K562 (cell line): ENCODE results near the gene UBALD2. TPM values are rescaled to one million over a fixed set of nuclear protein-coding genes. Genes with fewer than 3 reads are reported as not detected.
A peak's percentile ranks its signal among the peaks of the same experiment; 100 is the strongest.

Experiments
- ATAC-seq: fragments of 200-7000 bp; cut with Tn5 transposase; 3 replicates; pipeline ENCODE4 v1.9.1; 2020; ENCODE audit warnings: moderate library complexity
- BruUV-seq: library from RNA; stranded (reverse); fragments of 400-500 nt; replicated peaks from 2 replicates; lab custom pipeline; 2021; lab: Mats Ljungman, UMichigan
- CTCF ChIA-PET: fragments of 300-600 bp; formaldehyde crosslinking; extraction: SDS; loops from one replicate; lab custom pipeline; 2021; ENCODE audit warnings: low intra/inter-chr PET ratio; lab: Yijun Ruan, JAX
- POLR2A ChIA-PET: fragments of 300-600, 350-650 bp; sonication (Branson Sonifier 250); formaldehyde crosslinking; extraction: SDS; loops from one replicate; lab custom pipeline; 2021; ENCODE audit warnings: antibody characterized with exemption, inconsistent platforms; lab: Yijun Ruan, JAX
- DNase-seq, 4 experiments: peaks; one replicate each; pipeline versions ENCODE4 v3.0.0 to v3.0.0-alpha.2; 2011 to 2018; ENCODE audit warnings: low spot score in 3 of 4, mixed read lengths in 3 of 4; ENCODE audit errors: extremely low read depth in 1 of 4
- FAIRE-seq: peaks from 2 replicates; lab custom pipeline; 2011; peaks lifted over from hg19 to GRCh38; lab: Jason Lieb, UNC
- H2AFZ ChIP-seq: 2 replicates; pipeline ENCODE4 v1.6.0; 2011; ENCODE audit warnings: low read depth, low read length, control low read depth, inconsistent platforms
- H3K27ac ChIP-seq: fragments of 200-600 bp; 3 replicates; pipeline ENCODE4 v1.8.0; 2011; ENCODE audit warnings: low read depth, mild to moderate bottlenecking, control low read depth, inconsistent platforms, low read length, moderate library complexity, mixed read lengths; ENCODE audit errors: extremely low read depth
- H3K27me3 ChIP-seq, 2 experiments: fragments of 300-600 bp in 1 of 2; 2 replicates in 1 of 2; 3 replicates in 1 of 2; pipeline versions ENCODE4 v1.6.0 to v1.8.0; 2011; ENCODE audit warnings: inconsistent platforms in 2 of 2, low read length in 2 of 2, mild to moderate bottlenecking in 1 of 2, mixed read lengths in 1 of 2, moderate library complexity in 1 of 2; ENCODE audit not compliant: control insufficient read depth in 2 of 2, insufficient read depth in 2 of 2
- H3K36me3 ChIP-seq: fragments of 300-600 bp; 3 replicates; pipeline ENCODE4 v1.8.0; 2011; ENCODE audit warnings: mild to moderate bottlenecking, low read length, inconsistent platforms; ENCODE audit not compliant: control insufficient read depth, insufficient read depth
- H3K4me1 ChIP-seq, 2 experiments: fragments of 200-600 bp in 1 of 2; replicated peaks in 1 of 2; 2 replicates in 1 of 2; 3 replicates in 1 of 2; pipeline versions ENCODE4 v1.5.1 to v1.8.0; 2011; ENCODE audit warnings: inconsistent platforms in 2 of 2, low read length in 2 of 2, mild to moderate bottlenecking in 1 of 2, mixed read lengths in 1 of 2, moderate library complexity in 1 of 2; ENCODE audit not compliant: control insufficient read depth in 2 of 2, insufficient read depth in 2 of 2
- H3K4me2 ChIP-seq: 2 replicates; pipeline ENCODE4 v1.6.1; 2011; ENCODE audit warnings: low read length, control low read depth, inconsistent platforms, mixed read lengths; ENCODE audit not compliant: insufficient read depth
- H3K4me3 ChIP-seq: fragments of 200-600 bp; sonication (generic), shearing (Covaris generic); 2 replicates; pipeline ENCODE4 v1.5.1; 2016; ENCODE audit warnings: control low read depth, inconsistent platforms
- H3K79me2 ChIP-seq: fragments of 200-600 bp; 3 replicates; pipeline ENCODE4 v1.8.0; 2011; ENCODE audit warnings: low read length, inconsistent platforms; ENCODE audit not compliant: control insufficient read depth, insufficient read depth
- H3K9ac ChIP-seq, 2 experiments: 2 replicates each; pipeline versions ENCODE4 v1.6.0 to v1.6.1; 2011; ENCODE audit warnings: low read depth in 2 of 2, low read length in 2 of 2, control low read depth in 1 of 2, inconsistent platforms in 1 of 2, mild to moderate bottlenecking in 1 of 2, mixed read lengths in 1 of 2; ENCODE audit not compliant: insufficient read depth in 1 of 2
- H3K9me1 ChIP-seq: one replicate; pipeline ENCODE4 v1.6.0; 2011; ENCODE audit warnings: inconsistent platforms, mild to moderate bottlenecking, low read length, moderate library complexity; ENCODE audit not compliant: control insufficient read depth, insufficient read depth
- H3K9me3 ChIP-seq: replicated peaks from 2 replicates; pipeline ENCODE4 v1.5.1; 2011; ENCODE audit warnings: low read depth, low read length, inconsistent platforms; ENCODE audit not compliant: control insufficient read depth, insufficient read depth
- H4K20me1 ChIP-seq: replicated peaks from 2 replicates; pipeline ENCODE4 v1.6.1; 2011; ENCODE audit warnings: low read length, inconsistent platforms, mixed read lengths; ENCODE audit not compliant: control insufficient read depth, insufficient read depth
- ARID4B ChIP-seq: sonication (generic); formaldehyde crosslinking; IDR thresholded peaks from 2 replicates; pipeline ENCODE4 v1.8.0; 2022; ENCODE audit warnings: mild to moderate bottlenecking, missing genetic modification reagents
- HEY1 ChIP-seq: fragments of 250-450 bp; sonication (Bioruptor Pico); IDR thresholded peaks from 2 replicates; pipeline ENCODE4 v1.5.0; 2020; ENCODE audit warnings: mild to moderate bottlenecking, moderate library complexity, borderline replicate concordance
- NCOA2 ChIP-seq, 2 experiments: fragments of 450-650 bp; IDR thresholded peaks; 2 replicates each; pipeline ENCODE4 v1.6.1; 2018; ENCODE audit warnings: mild to moderate bottlenecking in 2 of 2, moderate library complexity in 1 of 2; ENCODE audit not compliant: partially characterized antibody in 2 of 2
- PPARD ChIP-seq: fragments of 250-450 bp; sonication (Bioruptor Pico); IDR thresholded peaks from 2 replicates; pipeline ENCODE4 v1.8.0; 2022; ENCODE audit warnings: inconsistent platforms, mild to moderate bottlenecking, moderate library complexity
- ZKSCAN1 ChIP-seq: fragments of 150-350 bp; IDR thresholded peaks from 2 replicates; pipeline ENCODE4 v1.6.1; 2016; ENCODE audit warnings: low read depth, low read length
- ZNF232 ChIP-seq: sonication (generic); formaldehyde crosslinking; IDR thresholded peaks from 2 replicates; pipeline ENCODE4 v1.8.0; 2022; ENCODE audit warnings: mild to moderate bottlenecking, missing genetic modification reagents
- WGBS: fragments of 100-300 bp; shearing (Covaris generic); methylation state at CpG from one replicate; pipeline ENCODE4 v1.1.6; 2016; ENCODE audit warnings: low coverage, mixed read lengths; ENCODE audit not compliant: insufficient coverage; ENCODE audit errors: missing lambda C conversion rate; 5-methylcytosine and 5-hydroxymethylcytosine counted together
- in situ Hi-C: fragments of 300-500 bp; cut with MboI; formaldehyde crosslinking; loops from 4 replicates; pipeline ENCODE4 v1.15.0; 2018; ENCODE audit warnings: inconsistent platforms, mixed read lengths
- intact Hi-C: fragments of 100-400 bp; cut with micrococcal nuclease; formaldehyde crosslinking; loops from 2 replicates; pipeline ENCODE4 v1.14.2; 2022
- polyA plus RNA-seq, 8 experiments: library from polyadenylated mRNA; depleted of rRNA in 4 of 8; stranded (reverse) in 5 of 8; unstranded in 3 of 8; fragments of >200 nt; fragmentation: Nextera tagmentation in 2 of 8; fragmentation: Illumina TruSeq in 1 of 8; extraction: Ambion mirVana in 2 of 8; extraction: Trizol in 1 of 8; gene quantifications; 2 replicates each; pipeline versions ENCODE4 v1.2.1 to v1.2.3, GENCODE V29; 2011 to 2014; ENCODE audit warnings: inconsistent platforms in 1 of 8, missing spikeins in 1 of 8
- total RNA-seq, 7 experiments: library from RNA; depleted of rRNA in 6 of 7; stranded (reverse); fragments of >200 nt in 6 of 7; fragmentation: Illumina TruSeq in 2 of 7; extraction: Trizol in 2 of 7; gene quantifications; 2 replicates each; pipeline versions ENCODE4 v1.2.1 to v1.2.3, GENCODE V29; 2011 to 2021; ENCODE audit warnings: low replicate concordance in 1 of 7

Gene UBALD2
- total and polyA plus RNA-seq, 9 of the 15 experiments (the other 6 are each of a cell fraction or from before 2014, with no cell fraction given), result 2.3 to 94.1 (median 25.3) TPM

GRCh38 chr17:76253841-76254240 lies 11.3 kb upstream of the UBALD2 start (continued):
- TF ChIP-seq ARID4B (CRISPR knock-in tag) (no peak), ZNF232 (CRISPR knock-in tag) (no peak), PPARD (CRISPR knock-in tag) (no peak), NCOA2 (IDR thresholded peaks at IDR 0.05; ENCODE audit: partially characterized antibody in 2 of 2) (no peak)

- TF ChIP-seq HEY1 (CRISPR knock-in tag) (no peak), ZKSCAN1 (peak; percentile 86)
- TF ChIP-seq, all 486 proteins: peak for 1
- no peaks in the 10 kb centered on the region for H4K20me1 ChIP-seq
- BruUV-seq, result no TSS peak
- H3K27ac ChIP-seq, result no peak overlapping the region
- intact Hi-C loops (no loop called here), in situ Hi-C loops (no loop called here)
- H3K4me1 ChIP-seq, result peaks cover 0 to 3% of the 10 kb centered on the region in 2 experiments
- no peak for ATAC-seq
- DNase-seq, result no peak
- H3K9me3 ChIP-seq, result no peaks in the 10 kb centered on the region
- CTCF ChIA-PET, result no interaction called here
- WGBS, result 63% methylated on average over 5 of the region's 5 CpGs
- H3K4me2 ChIP-seq, result no peak overlapping the region
- no peaks in the 10 kb centered on the region for H3K27me3 ChIP-seq
- no peaks in the 10 kb centered on the region for H3K36me3 ChIP-seq
- H3K9ac ChIP-seq, result no peak overlapping the region
- no peak for FAIRE-seq
- POLR2A ChIA-PET, result interaction anchor here (1.9 to 17.8 kb wide), 2 partner anchors 13 to 17 kb away, joined by 5 to 227 read pairs; partner anchors contain the start of gene RNF157
- no peaks in the 10 kb centered on the region for H3K9me1 ChIP-seq
- H3K79me2 ChIP-seq, result no peaks in the 10 kb centered on the region
- H3K4me3 ChIP-seq, result no peak overlapping the region
- no peak overlapping the region for H2AFZ ChIP-seq
Measured at GRCh38 chr17:76254275-76254674, 10.9 kb upstream of the UBALD2 start.
